Mesothelial cell of epicardium (in vitro differentiated cells): ENCODE results near the gene USP46. TPM values are rescaled to one million over a fixed set of nuclear protein-coding genes. Genes with fewer than 3 reads are reported as not detected.

Source experiments
- DNase-seq, 2 experiments: peaks; one replicate each; pipeline ENCODE4 v3.0.0; 2021; ENCODE audit warnings: low spot score in 2 of 2; ENCODE audit not compliant: unreplicated experiment in 2 of 2
- H3K27ac Mint-ChIP-seq: 2 replicates; pipeline ENCODE4 v1.8.0; 2021; ENCODE audit warnings: mixed read lengths
- H3K27me3 Mint-ChIP-seq: 2 replicates; pipeline ENCODE4 v1.8.0; 2021; ENCODE audit warnings: low read depth, mixed read lengths
- H3K36me3 Mint-ChIP-seq: 2 replicates; pipeline ENCODE4 v1.8.0; 2021; ENCODE audit warnings: mixed read lengths
- H3K4me1 Mint-ChIP-seq: 2 replicates; pipeline ENCODE4 v1.8.0; 2021; ENCODE audit warnings: mixed read lengths
- H3K4me3 Mint-ChIP-seq: 2 replicates; pipeline ENCODE4 v1.8.0; 2021; ENCODE audit warnings: mild to moderate bottlenecking, moderate library complexity, mixed read lengths
- H3K9me3 Mint-ChIP-seq: 2 replicates; pipeline ENCODE4 v1.8.0; 2021; ENCODE audit warnings: mixed read lengths
- total RNA-seq: library from RNA; stranded (reverse); gene quantifications from 3 replicates; pipeline ENCODE4 v1.2.1, GENCODE V29; 2021
- TF ChIP-seq, protein P1 (sequence below): fragments of 200-600 bp; sonication (generic); IDR thresholded peaks from one replicate; pipeline ENCODE4 v1.5.0; 2021; ENCODE audit warnings: antibody characterized with exemption; ENCODE audit not compliant: unreplicated experiment

Gene USP46
- total RNA-seq, 1 donor from 2014 or later, result 39.2 TPM

- H3K27ac Mint-ChIP-seq, result peak overlapping the region; percentile 64
- TF ChIP-seq, protein P1, sequence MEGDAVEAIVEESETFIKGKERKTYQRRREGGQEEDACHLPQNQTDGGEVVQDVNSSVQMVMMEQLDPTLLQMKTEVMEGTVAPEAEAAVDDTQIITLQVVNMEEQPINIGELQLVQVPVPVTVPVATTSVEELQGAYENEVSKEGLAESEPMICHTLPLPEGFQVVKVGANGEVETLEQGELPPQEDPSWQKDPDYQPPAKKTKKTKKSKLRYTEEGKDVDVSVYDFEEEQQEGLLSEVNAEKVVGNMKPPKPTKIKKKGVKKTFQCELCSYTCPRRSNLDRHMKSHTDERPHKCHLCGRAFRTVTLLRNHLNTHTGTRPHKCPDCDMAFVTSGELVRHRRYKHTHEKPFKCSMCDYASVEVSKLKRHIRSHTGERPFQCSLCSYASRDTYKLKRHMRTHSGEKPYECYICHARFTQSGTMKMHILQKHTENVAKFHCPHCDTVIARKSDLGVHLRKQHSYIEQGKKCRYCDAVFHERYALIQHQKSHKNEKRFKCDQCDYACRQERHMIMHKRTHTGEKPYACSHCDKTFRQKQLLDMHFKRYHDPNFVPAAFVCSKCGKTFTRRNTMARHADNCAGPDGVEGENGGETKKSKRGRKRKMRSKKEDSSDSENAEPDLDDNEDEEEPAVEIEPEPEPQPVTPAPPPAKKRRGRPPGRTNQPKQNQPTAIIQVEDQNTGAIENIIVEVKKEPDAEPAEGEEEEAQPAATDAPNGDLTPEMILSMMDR, result no peak
- H3K27me3 Mint-ChIP-seq, result no peaks in the 10 kb centered on the region
- H3K4me1 Mint-ChIP-seq, result peaks cover 21% of the 10 kb centered on the region
- no peaks in the 10 kb centered on the region for H3K9me3 Mint-ChIP-seq
- H3K4me3 Mint-ChIP-seq, result no peak overlapping the region
- no peak for DNase-seq
- no peaks in the 10 kb centered on the region for H3K36me3 Mint-ChIP-seq
Observed at GRCh38 chr4:52555356-52555716, 103.8 kb downstream of the USP46 start.

DNA sequence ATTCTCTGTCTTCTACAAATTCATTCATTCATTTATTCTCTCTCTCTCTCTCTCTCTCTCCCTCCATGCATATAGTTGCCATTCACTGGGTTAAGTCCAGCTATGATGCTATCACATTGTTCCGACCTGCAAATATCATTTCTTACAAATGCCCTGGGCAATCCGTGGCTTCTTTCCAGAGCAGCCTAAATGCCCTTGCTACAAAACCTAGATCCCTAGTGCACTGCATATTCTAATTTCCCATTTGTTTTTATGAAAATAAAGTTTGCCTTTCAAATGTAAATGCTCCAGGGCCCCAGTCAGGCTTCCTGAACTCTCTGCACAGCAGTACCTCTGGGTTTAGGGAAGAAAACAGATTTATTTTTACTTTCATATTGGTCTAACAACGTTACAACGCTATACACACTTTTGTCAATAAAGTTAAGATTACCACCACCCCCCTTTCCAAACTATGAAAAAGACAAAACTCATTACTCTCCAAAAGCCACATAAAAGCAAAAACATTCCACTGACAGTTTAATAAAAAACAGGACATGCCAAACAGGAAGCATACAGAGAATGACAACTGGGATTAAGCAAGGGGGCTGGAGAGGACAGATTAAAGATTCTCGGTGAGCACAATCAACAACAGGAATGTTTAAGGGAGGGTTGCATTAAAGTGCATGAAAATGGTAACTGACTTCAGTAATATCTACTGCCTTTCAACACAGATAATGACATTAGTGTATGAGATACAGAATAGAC, 104.3 kb downstream of the USP46 start:
- peak overlapping the region; percentile 64 for H3K27ac Mint-ChIP-seq
- no peak overlapping the region for H3K4me3 Mint-ChIP-seq
- H3K36me3 Mint-ChIP-seq, result no peaks in the 10 kb centered on the region

DNA sequence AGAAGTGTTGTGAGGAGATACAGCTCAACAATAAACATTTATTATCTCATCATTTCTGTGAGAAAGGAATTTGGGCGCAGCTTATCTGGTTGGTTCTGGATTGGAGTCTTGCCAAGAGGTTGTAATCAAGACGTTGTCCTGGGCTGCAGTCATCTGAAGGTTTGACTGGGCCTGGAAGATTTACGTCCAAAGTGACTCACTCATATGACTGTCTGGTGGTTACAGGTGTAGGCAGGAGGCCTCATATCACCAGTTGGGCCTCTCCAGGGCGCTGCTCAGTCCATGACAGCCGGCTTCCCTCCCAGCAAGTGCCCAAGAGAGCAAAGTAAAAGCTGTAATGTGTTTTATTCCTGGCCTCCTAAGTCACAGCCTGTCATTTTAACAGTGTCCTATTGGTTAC, 106.3 kb downstream of the USP46 start:
- Mint-ChIP-seq H3K4me1 (peaks cover 29% of the 10 kb centered on the region), H3K27ac (no peak overlapping the region), H3K4me3 (no peak overlapping the region), H3K36me3 (no peaks in the 10 kb centered on the region), H3K27me3 (no peaks in the 10 kb centered on the region), H3K9me3 (no peaks in the 10 kb centered on the region)
- TF ChIP-seq, protein P1, result no peak
- no peak for DNase-seq

More for the DNA sequence above, 104.3 kb downstream of the USP46 start:
- DNase-seq, result no peak
- TF ChIP-seq, protein P1, result no peak
- no peaks in the 10 kb centered on the region for H3K27me3 Mint-ChIP-seq
- H3K9me3 Mint-ChIP-seq, result no peaks in the 10 kb centered on the region
- H3K4me1 Mint-ChIP-seq, result peaks cover 27% of the 10 kb centered on the region

DNA sequence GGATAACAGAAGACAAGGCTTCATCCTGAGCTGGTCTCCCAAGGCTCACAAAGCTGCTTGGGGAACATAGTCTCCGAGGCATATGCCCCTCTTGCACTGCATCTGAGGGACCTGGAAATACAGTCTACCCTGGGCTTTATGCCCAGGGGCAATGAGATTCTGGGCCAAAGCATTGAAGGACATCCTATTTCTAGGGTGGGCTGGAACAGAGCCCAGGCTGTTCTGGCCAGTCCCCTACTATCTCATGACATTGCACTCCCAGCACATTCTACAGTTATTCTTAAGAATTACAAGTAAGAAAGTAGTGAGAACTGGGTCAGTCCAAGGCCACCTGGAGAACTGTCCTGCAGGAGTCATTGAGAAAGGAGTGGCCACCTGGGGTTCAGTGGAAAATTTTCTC, 107.6 kb downstream of the USP46 start:
- DNase-seq, result no peak
- Mint-ChIP-seq H3K27ac (no peak overlapping the region), H3K27me3 (no peaks in the 10 kb centered on the region), H3K4me3 (no peak overlapping the region), H3K36me3 (no peaks in the 10 kb centered on the region), H3K9me3 (no peaks in the 10 kb centered on the region), H3K4me1 (peaks cover 35% of the 10 kb centered on the region)
- TF ChIP-seq, protein P1, result no peak

DNA sequence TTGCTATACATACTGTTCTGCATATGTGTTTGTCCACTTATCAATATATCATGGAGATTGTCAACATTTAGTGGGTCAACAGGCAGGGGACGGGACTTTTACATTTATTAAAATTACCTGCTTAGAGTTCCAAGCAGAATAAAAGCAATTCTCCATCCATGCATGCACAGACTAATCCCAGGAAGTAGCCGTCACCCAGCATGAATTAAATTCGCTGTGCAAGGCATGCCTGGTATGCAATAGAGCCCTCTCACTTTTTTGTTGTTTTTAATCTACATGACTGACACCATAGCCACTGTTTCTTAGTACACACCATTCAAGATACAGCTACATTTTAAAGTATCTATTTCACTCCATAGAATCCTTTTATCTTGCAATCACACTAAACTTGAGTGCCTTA, 108.9 kb downstream of the USP46 start:
- TF ChIP-seq, protein P1, result no peak
- no peak for DNase-seq
- Mint-ChIP-seq H3K9me3 (no peaks in the 10 kb centered on the region), H3K4me3 (no peak overlapping the region), H3K4me1 (peaks cover 40% of the 10 kb centered on the region), H3K36me3 (no peaks in the 10 kb centered on the region), H3K27me3 (no peaks in the 10 kb centered on the region), H3K27ac (no peak overlapping the region)
